ENCODE data around the gene SEC22A. TPM values are rescaled to one million over a fixed set of nuclear protein-coding genes. Genes with fewer than 3 reads are reported as not detected.
A peak's percentile ranks its signal among the peaks of the same experiment; 100 is the strongest.

Gene SEC22A
- total RNA-seq, 1 donor from 2014 or later: 18.5 TPM

GRCh38 chr3:123277106-123277505, 75.4 kb downstream of the SEC22A start:
- Mint-ChIP-seq H3K36me3 (ENCODE audit: low read depth) (no peaks in the 10 kb centered on the region), H3K27me3 (ENCODE audit: insufficient read depth) (no peaks in the 10 kb centered on the region), H3K4me1 (ENCODE audit: low read depth) (no peaks in the 10 kb centered on the region), H3K27ac (no peak overlapping the region), H3K4me3 (no peak overlapping the region), H3K9me3 (no peaks in the 10 kb centered on the region)
- DNase-seq (ENCODE audit: low spot score): no peak
- intact Hi-C loops (cut with micrococcal nuclease): no loop called here

DNA sequence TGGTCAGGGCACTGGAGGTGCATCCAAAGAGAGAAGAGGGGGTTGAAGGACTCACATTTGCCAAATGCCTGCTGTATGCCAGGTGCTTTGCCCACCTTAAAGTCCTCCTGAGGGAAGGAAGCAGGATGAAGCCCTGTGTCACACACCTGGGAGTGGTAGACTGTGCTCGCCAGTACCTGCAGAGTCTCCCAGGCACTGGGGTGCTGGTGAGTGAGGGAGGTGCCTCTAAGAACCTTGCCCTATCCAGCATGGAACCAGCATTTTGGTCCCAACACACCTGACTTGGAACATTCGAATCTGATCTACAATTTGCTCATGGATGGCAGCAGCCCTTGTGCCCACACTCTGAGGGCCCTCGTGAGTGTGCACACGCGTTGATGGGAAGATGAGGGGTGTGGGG, 76.7 kb downstream of the SEC22A start:
- Mint-ChIP-seq H3K4me3 (no peak overlapping the region), H3K36me3 (ENCODE audit: low read depth) (no peaks in the 10 kb centered on the region), H3K27me3 (ENCODE audit: insufficient read depth) (no peaks in the 10 kb centered on the region), H3K4me1 (ENCODE audit: low read depth) (no peaks in the 10 kb centered on the region), H3K27ac (no peak overlapping the region), H3K9me3 (no peaks in the 10 kb centered on the region)
- DNase-seq (ENCODE audit: low spot score): no peak
- intact Hi-C loops (cut with micrococcal nuclease): no loop called here

- Mint-ChIP-seq H3K4me1 (ENCODE audit: low read depth) (no peaks in the 10 kb centered on the region), H3K36me3 (ENCODE audit: low read depth) (no peaks in the 10 kb centered on the region), H3K27ac (no peak overlapping the region), H3K9me3 (no peaks in the 10 kb centered on the region), H3K27me3 (ENCODE audit: insufficient read depth) (no peaks in the 10 kb centered on the region), H3K4me3 (no peak overlapping the region)
- no peak for DNase-seq (ENCODE audit: low spot score)
- intact Hi-C loops (cut with micrococcal nuclease): no loop called here
These were observed 77.4 kb downstream of the SEC22A start for GRCh38 chr3:123279121-123279520.

DNA sequence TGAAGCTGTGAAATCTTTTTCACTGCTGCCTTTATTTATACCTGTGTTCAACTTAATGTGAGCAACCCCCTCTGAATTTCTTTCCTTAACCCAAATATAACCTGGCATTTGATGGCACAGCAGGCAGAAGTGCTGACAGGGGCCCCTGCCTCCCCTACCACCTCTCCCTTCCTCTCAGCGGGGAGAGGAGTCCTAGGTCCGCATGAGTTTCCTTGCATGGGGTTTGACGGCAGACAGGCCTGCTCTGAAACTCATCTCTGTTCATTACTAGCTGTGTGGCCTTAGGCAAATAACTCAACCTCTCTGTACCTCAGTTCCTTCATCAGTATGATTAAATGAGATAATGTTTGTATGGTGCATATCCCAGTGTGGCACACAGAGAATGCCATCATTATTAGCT, 79.7 kb downstream of the SEC22A start:
- Mint-ChIP-seq H3K36me3 (ENCODE audit: low read depth) (no peaks in the 10 kb centered on the region), H3K4me1 (ENCODE audit: low read depth) (no peaks in the 10 kb centered on the region), H3K4me3 (no peak overlapping the region), H3K27me3 (ENCODE audit: insufficient read depth) (no peaks in the 10 kb centered on the region), H3K27ac (no peak overlapping the region), H3K9me3 (no peaks in the 10 kb centered on the region)
- DNase-seq (ENCODE audit: low spot score): no peak
- intact Hi-C loops (cut with micrococcal nuclease): no loop called here

DNA sequence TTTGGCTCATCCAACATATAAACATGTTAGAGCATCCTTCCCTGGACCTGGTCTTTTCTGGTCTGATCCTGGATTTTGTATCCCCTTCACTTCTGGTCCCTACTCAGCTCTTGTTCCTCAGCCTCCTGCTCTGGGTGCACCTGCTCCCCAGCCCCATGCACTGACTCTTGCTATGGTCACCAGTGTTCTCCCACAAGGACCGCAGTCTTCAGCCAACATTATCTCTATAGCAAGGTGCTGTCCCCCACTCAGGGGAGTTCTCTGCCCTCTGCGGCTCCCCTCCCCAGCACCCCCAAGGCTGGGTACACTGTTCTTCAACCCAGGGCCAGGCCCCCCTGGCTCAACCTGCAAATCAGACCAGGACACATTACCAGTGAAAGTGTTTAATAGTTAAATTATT, 80.2 kb downstream of the SEC22A start:
- no peaks in the 10 kb centered on the region for H3K4me1 Mint-ChIP-seq (ENCODE audit: low read depth)
- intact Hi-C loops (cut with micrococcal nuclease): no loop called here
- DNase-seq (ENCODE audit: low spot score): no peak
- no peaks in the 10 kb centered on the region for H3K27me3 Mint-ChIP-seq (ENCODE audit: insufficient read depth)
- H3K9me3 Mint-ChIP-seq: no peaks in the 10 kb centered on the region
- no peak overlapping the region for H3K4me3 Mint-ChIP-seq
- H3K27ac Mint-ChIP-seq: no peak overlapping the region
- H3K36me3 Mint-ChIP-seq (ENCODE audit: low read depth): no peaks in the 10 kb centered on the region

DNA sequence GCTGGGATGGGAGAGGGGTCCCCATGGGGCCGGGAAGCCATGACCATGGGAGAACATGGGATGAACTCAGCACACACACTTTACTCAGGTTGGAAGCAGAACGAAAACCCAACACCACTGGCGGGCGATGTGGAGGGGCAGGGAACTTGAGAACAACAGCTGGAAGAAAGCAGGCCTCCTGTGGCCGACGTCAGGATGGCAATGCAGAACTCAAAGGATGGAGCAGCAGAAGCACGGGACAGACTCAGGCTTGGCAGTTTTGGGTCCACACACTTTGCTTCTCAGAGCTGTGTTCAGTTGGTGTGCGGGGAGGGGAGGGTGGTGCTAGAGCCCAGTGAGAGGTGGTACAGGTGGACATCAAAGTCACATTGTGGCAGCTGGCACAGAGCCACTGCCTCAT, 80.7 kb downstream of the SEC22A start:
- Mint-ChIP-seq H3K4me1 (ENCODE audit: low read depth) (no peaks in the 10 kb centered on the region), H3K9me3 (no peaks in the 10 kb centered on the region), H3K36me3 (ENCODE audit: low read depth) (no peaks in the 10 kb centered on the region), H3K27me3 (ENCODE audit: insufficient read depth) (no peaks in the 10 kb centered on the region), H3K4me3 (no peak overlapping the region), H3K27ac (no peak overlapping the region)
- intact Hi-C loops (cut with micrococcal nuclease): no loop called here
- no peak for DNase-seq (ENCODE audit: low spot score)

- no peaks in the 10 kb centered on the region for H3K9me3 Mint-ChIP-seq
- no peaks in the 10 kb centered on the region for H3K27me3 Mint-ChIP-seq (ENCODE audit: insufficient read depth)
- H3K4me1 Mint-ChIP-seq (ENCODE audit: low read depth): no peaks in the 10 kb centered on the region
- H3K36me3 Mint-ChIP-seq (ENCODE audit: low read depth): no peaks in the 10 kb centered on the region
- no peak overlapping the region for H3K27ac Mint-ChIP-seq
- H3K4me3 Mint-ChIP-seq: no peak overlapping the region
- DNase-seq (ENCODE audit: low spot score): no peak
- intact Hi-C loops (cut with micrococcal nuclease): no loop called here
These were observed 81.3 kb downstream of the SEC22A start for GRCh38 chr3:123283074-123283473.

- Mint-ChIP-seq H3K4me3 (no peak overlapping the region), H3K27ac (no peak overlapping the region), H3K9me3 (no peaks in the 10 kb centered on the region), H3K4me1 (ENCODE audit: low read depth) (no peaks in the 10 kb centered on the region), H3K36me3 (ENCODE audit: low read depth) (no peaks in the 10 kb centered on the region), H3K27me3 (ENCODE audit: insufficient read depth) (no peaks in the 10 kb centered on the region)
- no peak for DNase-seq (ENCODE audit: low spot score)
- intact Hi-C loops (cut with micrococcal nuclease): no loop called here
These were observed 82.1 kb downstream of the SEC22A start for GRCh38 chr3:123283657-123284398.

DNA sequence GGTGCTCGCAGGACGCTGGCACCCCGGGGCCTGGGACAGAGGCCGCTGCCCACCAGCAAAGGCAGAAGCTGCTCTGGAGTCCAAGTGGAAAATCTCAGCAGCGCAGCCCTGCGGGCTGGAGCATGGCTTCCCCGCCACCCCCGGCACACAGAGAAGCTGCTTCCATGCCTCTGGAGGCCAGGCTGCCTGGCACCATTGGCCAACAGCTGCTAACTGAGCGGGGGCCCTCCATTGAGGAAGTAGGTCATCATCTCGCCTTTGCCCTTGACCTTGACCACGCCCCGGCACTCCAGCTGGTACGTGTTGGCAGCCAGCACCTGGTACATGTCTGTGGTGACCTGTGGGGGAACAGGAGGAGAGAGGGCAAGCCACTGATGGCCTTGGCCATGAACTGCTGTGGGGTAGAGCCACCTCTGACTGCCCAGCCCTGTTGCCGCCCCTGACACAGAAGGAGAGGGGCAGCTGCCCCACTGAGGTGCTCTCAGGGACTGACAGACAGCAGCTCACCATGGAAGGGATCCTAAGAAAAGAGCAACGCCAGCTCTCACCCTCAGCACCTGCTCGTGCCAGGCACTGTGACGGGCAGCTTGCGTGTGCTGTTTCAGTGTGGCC, 82.8 kb downstream of the SEC22A start:
- intact Hi-C loops (cut with micrococcal nuclease): no loop called here
- DNase-seq (ENCODE audit: low spot score): no peak
- H3K4me3 Mint-ChIP-seq: no peak overlapping the region
- no peaks in the 10 kb centered on the region for H3K36me3 Mint-ChIP-seq (ENCODE audit: low read depth)
- H3K27me3 Mint-ChIP-seq (ENCODE audit: insufficient read depth): no peaks in the 10 kb centered on the region
- no peaks in the 10 kb centered on the region for H3K4me1 Mint-ChIP-seq (ENCODE audit: low read depth)
- no peak overlapping the region for H3K27ac Mint-ChIP-seq
- no peaks in the 10 kb centered on the region for H3K9me3 Mint-ChIP-seq

DNA sequence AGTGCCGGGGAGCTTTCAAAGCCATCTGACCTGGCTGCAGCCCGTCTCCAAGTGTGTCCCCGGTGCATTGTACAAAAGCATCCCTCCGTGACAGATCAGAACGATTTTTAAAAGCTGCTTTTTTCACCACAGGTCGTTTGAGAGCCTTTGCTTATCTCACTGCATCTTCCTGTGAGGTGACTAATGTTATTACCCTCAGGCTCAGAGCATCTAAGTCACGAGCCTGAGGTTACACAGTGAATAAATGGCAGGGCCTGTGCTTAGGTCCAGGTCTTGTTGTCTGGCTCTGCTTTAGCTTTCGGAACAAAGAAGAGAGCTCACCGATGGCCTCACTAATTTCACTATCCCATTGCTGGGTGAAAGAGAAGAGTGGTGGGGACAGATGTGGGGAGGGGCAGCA, 83.3 kb downstream of the SEC22A start:
- no peak for DNase-seq (ENCODE audit: low spot score)
- H3K4me1 Mint-ChIP-seq (ENCODE audit: low read depth): no peaks in the 10 kb centered on the region
- intact Hi-C loops (cut with micrococcal nuclease): no loop called here
- no peaks in the 10 kb centered on the region for H3K36me3 Mint-ChIP-seq (ENCODE audit: low read depth)
- H3K4me3 Mint-ChIP-seq: no peak overlapping the region
- H3K27me3 Mint-ChIP-seq (ENCODE audit: insufficient read depth): no peaks in the 10 kb centered on the region
- no peaks in the 10 kb centered on the region for H3K9me3 Mint-ChIP-seq
- H3K27ac Mint-ChIP-seq: no peak overlapping the region

DNA sequence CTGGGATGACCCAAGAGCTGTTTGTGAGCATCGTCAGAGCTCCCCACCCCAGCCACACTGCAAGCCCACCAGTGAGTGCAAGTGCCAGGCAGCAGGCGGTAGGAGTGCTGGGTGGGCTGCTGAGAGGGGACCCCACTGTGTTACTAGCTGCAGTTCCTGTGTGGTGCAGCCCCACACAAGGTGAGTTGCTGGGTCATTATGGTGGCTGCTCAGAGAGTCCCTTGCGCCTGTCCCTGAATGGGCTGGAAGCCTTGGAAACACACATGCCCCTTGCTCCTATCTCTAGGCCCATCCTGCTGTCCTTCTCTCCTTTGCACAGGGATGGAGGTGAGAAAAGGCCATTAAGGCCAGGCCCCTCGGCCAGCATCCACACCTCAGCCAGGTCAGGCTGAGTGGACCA, 83.7 kb downstream of the SEC22A start:
- DNase-seq (ENCODE audit: low spot score): no peak
- Mint-ChIP-seq H3K36me3 (ENCODE audit: low read depth) (no peaks in the 10 kb centered on the region), H3K27me3 (ENCODE audit: insufficient read depth) (no peaks in the 10 kb centered on the region), H3K27ac (no peak overlapping the region), H3K4me1 (ENCODE audit: low read depth) (no peaks in the 10 kb centered on the region), H3K9me3 (no peaks in the 10 kb centered on the region), H3K4me3 (no peak overlapping the region)
- intact Hi-C loops (cut with micrococcal nuclease): no loop called here

GRCh38 chr3:123285931-123286307, 84.2 kb downstream of the SEC22A start:
- H3K4me3 Mint-ChIP-seq: no peak overlapping the region
- H3K9me3 Mint-ChIP-seq: no peaks in the 10 kb centered on the region
- no peaks in the 10 kb centered on the region for H3K27me3 Mint-ChIP-seq (ENCODE audit: insufficient read depth)
- H3K4me1 Mint-ChIP-seq (ENCODE audit: low read depth): no peaks in the 10 kb centered on the region
- no peak for DNase-seq (ENCODE audit: low spot score)
- H3K27ac Mint-ChIP-seq: no peak overlapping the region
- intact Hi-C loops (cut with micrococcal nuclease): no loop called here
- no peaks in the 10 kb centered on the region for H3K36me3 Mint-ChIP-seq (ENCODE audit: low read depth)

- no peak overlapping the region for H3K27ac Mint-ChIP-seq
- H3K9me3 Mint-ChIP-seq: no peaks in the 10 kb centered on the region
- no peaks in the 10 kb centered on the region for H3K4me1 Mint-ChIP-seq (ENCODE audit: low read depth)
- peak; percentile 19 for DNase-seq (ENCODE audit: low spot score)
- no peaks in the 10 kb centered on the region for H3K27me3 Mint-ChIP-seq (ENCODE audit: insufficient read depth)
- no peaks in the 10 kb centered on the region for H3K36me3 Mint-ChIP-seq (ENCODE audit: low read depth)
- intact Hi-C loops (cut with micrococcal nuclease): no loop called here
- no peak overlapping the region for H3K4me3 Mint-ChIP-seq
These were observed 84.7 kb downstream of the SEC22A start for GRCh38 chr3:123286308-123287023.
